Liver (tissue), 9 donors: ENCODE data around the gene SEZ6. TPM values are rescaled to one million over a fixed set of nuclear protein-coding genes. Genes with fewer than 3 reads are reported as not detected.

ENCODE experiments used
- DNase-seq: peaks from one replicate; pipeline ENCODE4 v3.0.0-alpha.2; 2017; ENCODE audit warnings: low spot score
- H3K27ac ChIP-seq, 2 donors: one replicate each; pipeline ENCODE4 v1.7.0; 2013; ENCODE audit warnings: inconsistent platforms in 2 of 2, low read length in 2 of 2, control low read depth in 1 of 2, low read depth in 1 of 2, mild to moderate bottlenecking in 1 of 2
- H3K27me3 ChIP-seq, 4 donors: one replicate each; pipeline versions ENCODE4 v1.6.1 to v1.7.0; 2013; ENCODE audit warnings: low read length in 3 of 4, inconsistent platforms in 1 of 4, mild to moderate bottlenecking in 1 of 4, moderate library complexity in 1 of 4; ENCODE audit not compliant: control insufficient read depth in 4 of 4, insufficient read depth in 4 of 4
- H3K36me3 ChIP-seq, 4 donors: one replicate each; pipeline versions ENCODE4 v1.6.1 to v1.7.0; 2013; ENCODE audit warnings: low read length in 3 of 4, mild to moderate bottlenecking in 3 of 4, low read depth in 1 of 4, moderate library complexity in 1 of 4; ENCODE audit not compliant: control insufficient read depth in 4 of 4, insufficient read depth in 3 of 4
- H3K4me1 ChIP-seq, 4 donors: one replicate each; pipeline versions ENCODE4 v1.6.1 to v1.7.0; 2013; ENCODE audit warnings: low read length in 3 of 4, mild to moderate bottlenecking in 3 of 4, moderate library complexity in 1 of 4; ENCODE audit not compliant: control insufficient read depth in 4 of 4, insufficient read depth in 4 of 4
- H3K4me3 ChIP-seq, 3 donors: one replicate each; pipeline versions ENCODE4 v1.6.1 to v1.7.0; 2013; ENCODE audit warnings: low read length in 3 of 3, control low read depth in 1 of 3, low read depth in 1 of 3, mild to moderate bottlenecking in 1 of 3
- H3K9ac ChIP-seq, 2 donors: one replicate each; pipeline ENCODE4 v1.7.0; 2013; ENCODE audit warnings: low read length in 2 of 2, mild to moderate bottlenecking in 2 of 2, moderate library complexity in 2 of 2, control low read depth in 1 of 2, low read depth in 1 of 2
- H3K9me3 ChIP-seq, 4 donors: one replicate each; pipeline versions ENCODE4 v1.6.1 to v1.7.0; 2013; ENCODE audit warnings: low read length in 3 of 4; ENCODE audit not compliant: control insufficient read depth in 4 of 4
- EGR1 ChIP-seq, 2 donors: IDR thresholded peaks; 2 replicates each; pipeline ENCODE4 v1.6.1; 2016 to 2018; ENCODE audit warnings: antibody characterized with exemption in 2 of 2, low read depth in 2 of 2
- FOXA1 ChIP-seq: IDR thresholded peaks from 2 replicates; pipeline ENCODE4 v1.6.1; 2016; ENCODE audit warnings: antibody characterized with exemption
- FOXA2 ChIP-seq: IDR thresholded peaks from 2 replicates; pipeline ENCODE4 v1.6.1; 2016; ENCODE audit warnings: antibody characterized with exemption
- GABPA ChIP-seq, 2 donors: IDR thresholded peaks in 1 of 2; conservative IDR thresholded peaks in 1 of 2; 2 replicates each; pipeline ENCODE4 v1.6.1; 2016; ENCODE audit warnings: antibody characterized with exemption in 2 of 2, mild to moderate bottlenecking in 1 of 2, moderate library complexity in 1 of 2
- HNF4A ChIP-seq, 2 donors: conservative IDR thresholded peaks; 2 replicates each; pipeline ENCODE4 v1.6.1; 2016; ENCODE audit warnings: antibody characterized with exemption in 2 of 2, mild to moderate bottlenecking in 2 of 2
- JUND ChIP-seq, 2 donors: IDR thresholded peaks; 2 replicates each; pipeline ENCODE4 v1.6.1; 2016; ENCODE audit warnings: antibody characterized with exemption in 2 of 2
- MAX ChIP-seq: IDR thresholded peaks from 2 replicates; pipeline ENCODE4 v1.6.1; 2016; ENCODE audit warnings: antibody characterized with exemption
- RAD21 ChIP-seq, 2 donors: IDR thresholded peaks; 2 replicates each; pipeline ENCODE4 v1.6.1; 2016; ENCODE audit warnings: antibody characterized with exemption in 2 of 2, mild to moderate bottlenecking in 2 of 2
- REST ChIP-seq: IDR thresholded peaks from 2 replicates; pipeline ENCODE4 v1.6.1; 2016; ENCODE audit warnings: antibody characterized with exemption, mild to moderate bottlenecking
- RXRA ChIP-seq, 2 donors: IDR thresholded peaks; 2 replicates each; pipeline ENCODE4 v1.6.1; 2017 to 2018; ENCODE audit warnings: antibody characterized with exemption in 2 of 2, mild to moderate bottlenecking in 1 of 2
- SP1 ChIP-seq: IDR thresholded peaks from 2 replicates; pipeline ENCODE4 v1.6.1; 2018; ENCODE audit warnings: antibody characterized with exemption, mild to moderate bottlenecking
- YY1 ChIP-seq: IDR thresholded peaks from 2 replicates; pipeline ENCODE4 v1.6.1; 2016; ENCODE audit warnings: antibody characterized with exemption, mild to moderate bottlenecking
- ZBTB33 ChIP-seq: IDR thresholded peaks from 2 replicates; pipeline ENCODE4 v1.6.1; 2016; ENCODE audit warnings: antibody characterized with exemption
- WGBS: extraction: QIAGEN DNeasy Blood & Tissue Kit; methylation state at CpG from one replicate; pipeline ENCODE4 v1.1.7; 2013; 5-methylcytosine and 5-hydroxymethylcytosine counted together
- polyA plus RNA-seq, 2 donors: library from polyadenylated mRNA; stranded (reverse) in 1 of 2; unstranded in 1 of 2; fragments of 200-250 nt in 1 of 2; fragments of >200 nt in 1 of 2; fragmentation: Nextera tagmentation in 1 of 2; extraction: Ambion mirVana in 1 of 2; gene quantifications; one replicate each; pipeline versions ENCODE4 v1.2.1 to v1.2.3, GENCODE V29; 2013 to 2015
- total RNA-seq, 2 donors: library from RNA; depleted of rRNA; stranded (reverse); fragments of >200 nt; gene quantifications; one replicate each; pipeline ENCODE4 v1.2.3, GENCODE V29; 2014
- donor health status: healthy.
- donor health status: healthy.
- donor health status: healthy.
- donor health status: healthy.
- donor health status: healthy.

Gene SEZ6
- total and polyA plus RNA-seq, 4 donors, result 0.39 TPM; not detected in 3

GRCh38 chr17:29038085-29038795 lies 32.4 kb upstream of the SEZ6 start:
- Histone ChIP-seq H3K4me1 (peaks cover 0 to 17% (median 10%) of the 10 kb centered on the region in 4 donors), H3K9ac (no peak overlapping the region), H3K9me3 (peaks cover 0 to 5% (median 0%) of the 10 kb centered on the region in 4 donors), H3K4me3 (no peak overlapping the region), H3K36me3 (no peaks in the 10 kb centered on the region), H3K27me3 (no peaks in the 10 kb centered on the region), H3K27ac (no peak overlapping the region)
- TF ChIP-seq YY1 (no peak), FOXA2 (no peak), SP1 (no peak), MAX (no peak), RAD21 (IDR thresholded peaks at IDR 0.05) (no peak), REST (no peak), GABPA (IDR thresholded peaks at IDR 0.05 in 1 of 2, conservative IDR thresholded peaks at IDR 0.05 in 1 of 2) (no peak), ZBTB33 (no peak), EGR1 (IDR thresholded peaks at IDR 0.05; ENCODE audit: low read depth in 2 of 2) (no peak), HNF4A (conservative IDR thresholded peaks at IDR 0.05) (no peak), JUND (IDR thresholded peaks at IDR 0.05) (no peak), RXRA (IDR thresholded peaks at IDR 0.05) (no peak)
- WGBS, result 66% methylated on average over 15 of the region's 15 CpGs
- DNase-seq, result no peak

GRCh38 chr17:29037739-29038084 lies 31.9 kb upstream of the SEZ6 start:
- Histone ChIP-seq H3K9ac (no peak overlapping the region), H3K4me3 (no peak overlapping the region), H3K27me3 (no peaks in the 10 kb centered on the region), H3K27ac (no peak overlapping the region), H3K4me1 (peaks cover 0 to 11% (median 8%) of the 10 kb centered on the region in 4 donors), H3K9me3 (peaks cover 0 to 5% (median 0%) of the 10 kb centered on the region in 4 donors), H3K36me3 (no peaks in the 10 kb centered on the region)
- 87% methylated on average over 10 of the region's 10 CpGs for WGBS
- TF ChIP-seq FOXA1, result no peak
- TF ChIP-seq JUND (IDR thresholded peaks at IDR 0.05), result no peak
- DNase-seq, result no peak
